Vagina (tissue), 2 donors: ENCODE results near the gene CNIH3. TPM values are rescaled to one million over a fixed set of nuclear protein-coding genes. Genes with fewer than 3 reads are reported as not detected.
"Not testable (repeated sequence)": the region's sequence is repeated elsewhere in the genome, so short reads cannot be mapped to it uniquely, and the experiment has no call there.

Experiments
- DNase-seq, 2 donors: peaks; one replicate each; pipeline ENCODE4 v3.0.0-alpha.2; 2017; ENCODE audit errors: extremely low spot score in 2 of 2
- H3K27ac ChIP-seq: fragments of 200-600 bp; sonication (generic); one replicate; pipeline ENCODE4 v1.5.1; 2019
- H3K27me3 ChIP-seq: fragments of 200-600 bp; sonication (generic); one replicate; pipeline ENCODE4 v1.5.1; 2019
- H3K36me3 ChIP-seq, 2 donors: fragments of 200-600 bp; sonication (generic); one replicate each; pipeline ENCODE4 v1.5.1; 2017 to 2019
- H3K4me1 ChIP-seq: fragments of 200-600 bp; sonication (generic); one replicate; pipeline ENCODE4 v1.5.1; 2019
- H3K4me3 ChIP-seq, 2 donors: fragments of 200-600 bp; sonication (generic); 1 replicate in 1 of 2; 2 replicates in 1 of 2; pipeline ENCODE4 v1.5.1; 2016 to 2019
- H3K9me3 ChIP-seq: fragments of 200-600 bp; sonication (generic); one replicate; pipeline ENCODE4 v1.5.1; 2019
- CTCF ChIP-seq, 3 experiments: fragments of 450-650 bp in 2 of 3; fragments of 200-600 bp in 1 of 3; sonication (generic) in 1 of 3; IDR thresholded peaks; one replicate each; pipeline ENCODE4 v1.5.1; 2017 to 2019; ENCODE audit warnings: antibody characterized with exemption in 3 of 3, mild to moderate bottlenecking in 2 of 3, moderate library complexity in 2 of 3
- POLR2A ChIP-seq, 2 donors: fragments of 450-650 bp; IDR thresholded peaks; one replicate each; pipeline ENCODE4 v1.6.1; 2017; ENCODE audit warnings: antibody characterized with exemption in 2 of 2, mild to moderate bottlenecking in 2 of 2, moderate library complexity in 2 of 2
- POLR2AphosphoS5 ChIP-seq, 2 donors: sonication (generic); formaldehyde crosslinking; IDR thresholded peaks; one replicate each; pipeline ENCODE4 v1.9.0; 2017; ENCODE audit warnings: antibody characterized with exemption in 2 of 2, mild to moderate bottlenecking in 2 of 2, low read depth in 1 of 2; ENCODE audit not compliant: insufficient read depth in 1 of 2
- intact Hi-C: fragments of 100-400 bp; cut with DNase I; formaldehyde crosslinking; loops from one replicate; pipeline ENCODE4 v1.15.1; 2023
- total RNA-seq: library from RNA; depleted of rRNA; stranded (reverse); fragments of >200 nt; gene quantifications from one replicate; pipeline ENCODE4 v1.2.3, GENCODE V29; 2016

CNIH3 gene
- total RNA-seq, 1 donor from 2014 or later = not detected

DNA sequence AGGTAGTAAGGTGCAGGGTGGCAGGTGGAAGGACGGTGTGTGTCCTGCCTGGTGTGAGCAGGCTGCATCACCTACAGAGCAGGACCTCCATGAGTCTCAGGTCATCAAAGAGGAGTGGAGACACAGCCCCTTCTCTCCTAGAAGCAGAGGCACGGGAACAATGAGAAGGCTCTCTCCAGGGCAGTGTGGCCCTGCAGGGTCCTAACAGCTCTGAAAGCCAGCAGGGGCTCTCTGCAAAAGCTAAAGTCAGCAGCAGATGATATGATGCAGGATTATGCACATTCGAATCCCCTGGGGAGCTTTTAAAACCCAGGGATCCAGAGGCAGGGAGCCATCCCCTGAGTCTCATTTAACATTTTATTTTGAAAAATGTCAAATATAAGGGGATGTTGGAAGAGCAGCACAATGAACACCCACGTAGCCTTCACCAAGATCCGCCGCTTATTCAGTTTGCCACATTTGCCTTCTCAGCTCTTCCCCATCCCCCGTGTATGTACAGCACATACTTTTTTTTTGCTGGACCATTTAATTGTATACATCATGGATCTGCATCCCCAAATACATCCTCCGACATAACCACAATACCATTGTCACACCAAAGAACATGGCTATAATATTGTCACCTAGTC, 88.1 kb downstream of the CNIH3 start:
- no peak for DNase-seq
- H3K4me1 ChIP-seq = no peaks in the 10 kb centered on the region
- intact Hi-C loops = no loop called here
- TF ChIP-seq CTCF (IDR thresholded peaks at IDR 0.05) (no peak), POLR2A (IDR thresholded peaks at IDR 0.05) (no peak), POLR2AphosphoS5 (IDR thresholded peaks at IDR 0.05; ENCODE audit: insufficient read depth in 1 of 2, low read depth in 1 of 2) (no peak)
- no peak overlapping the region for H3K27ac ChIP-seq
- H3K4me3 ChIP-seq = no peak overlapping the region
- H3K36me3 ChIP-seq = no peaks in the 10 kb centered on the region
- no peaks in the 10 kb centered on the region for H3K27me3 ChIP-seq
- no peaks in the 10 kb centered on the region for H3K9me3 ChIP-seq

- intact Hi-C loops = no loop called here
- H3K36me3 ChIP-seq = no peaks in the 10 kb centered on the region
- H3K27me3 ChIP-seq = no peaks in the 10 kb centered on the region
- no peak for DNase-seq
- H3K9me3 ChIP-seq = no peaks in the 10 kb centered on the region
- H3K4me3 ChIP-seq = no peak overlapping the region
- no peaks in the 10 kb centered on the region for H3K4me1 ChIP-seq
- no peak for TF ChIP-seq POLR2A (IDR thresholded peaks at IDR 0.05)
- TF ChIP-seq POLR2AphosphoS5 (IDR thresholded peaks at IDR 0.05; ENCODE audit: insufficient read depth in 1 of 2, low read depth in 1 of 2) = no peak
- TF ChIP-seq CTCF (IDR thresholded peaks at IDR 0.05) = no peak
- no peak overlapping the region for H3K27ac ChIP-seq
Observed at GRCh38 chr1:224705578-224705977, 89.5 kb downstream of the CNIH3 start.

- TF ChIP-seq CTCF (IDR thresholded peaks at IDR 0.05) (no peak), POLR2A (IDR thresholded peaks at IDR 0.05) (no peak), POLR2AphosphoS5 (IDR thresholded peaks at IDR 0.05; ENCODE audit: insufficient read depth in 1 of 2, low read depth in 1 of 2) (no peak)
- no peaks in the 10 kb centered on the region for H3K9me3 ChIP-seq
- no peaks in the 10 kb centered on the region for H3K4me1 ChIP-seq
- no peaks in the 10 kb centered on the region for H3K36me3 ChIP-seq
- intact Hi-C loops = no loop called here
- no peaks in the 10 kb centered on the region for H3K27me3 ChIP-seq
- no peak overlapping the region for H3K4me3 ChIP-seq
- no peak for DNase-seq
- peak overlapping the region; percentile 45 for H3K27ac ChIP-seq
Observed at GRCh38 chr1:224707843-224708725, 92.0 kb downstream of the CNIH3 start.

DNA sequence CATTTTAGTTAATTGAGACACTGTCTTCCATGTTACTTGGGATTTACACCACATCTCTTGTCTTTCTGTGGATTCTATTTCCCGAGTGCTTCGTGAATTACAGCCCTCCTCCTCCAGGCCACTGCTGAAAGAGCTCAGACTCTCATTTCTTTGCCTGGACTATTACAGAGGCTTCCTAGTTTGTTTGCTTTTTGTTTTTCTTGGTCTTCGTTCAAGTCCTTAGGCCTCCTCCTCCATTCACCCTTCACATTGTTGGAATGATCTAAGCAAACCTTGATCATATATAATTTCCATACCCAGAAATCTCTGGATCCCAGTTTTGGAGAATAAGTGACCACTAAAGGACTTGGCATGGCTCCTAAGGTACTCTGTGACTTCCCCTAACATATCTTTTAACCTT, 94.1 kb downstream of the CNIH3 start:
- Histone ChIP-seq H3K4me1 (no peaks in the 10 kb centered on the region), H3K27me3 (no peaks in the 10 kb centered on the region), H3K4me3 (no peak overlapping the region), H3K36me3 (no peaks in the 10 kb centered on the region), H3K27ac (no peak overlapping the region), H3K9me3 (no peaks in the 10 kb centered on the region)
- intact Hi-C loops = no loop called here
- DNase-seq = no peak
- TF ChIP-seq CTCF (IDR thresholded peaks at IDR 0.05) (no peak), POLR2A (IDR thresholded peaks at IDR 0.05) (no peak), POLR2AphosphoS5 (IDR thresholded peaks at IDR 0.05; ENCODE audit: insufficient read depth in 1 of 2, low read depth in 1 of 2) (no peak)

- H3K27ac ChIP-seq, H3K4me3 ChIP-seq, H3K4me1 ChIP-seq, DNase-seq, intact Hi-C loops, H3K36me3 ChIP-seq, H3K9me3 ChIP-seq, H3K27me3 ChIP-seq: not testable (repeated sequence)
Observed at GRCh38 chr1:224711231-224711756, 95.2 kb downstream of the CNIH3 start.
